A549 (cell line): ENCODE results near the gene RNF5. TPM values are rescaled to one million over a fixed set of nuclear protein-coding genes. Genes with fewer than 3 reads are reported as not detected.

Source experiments
- ATAC-seq, 2 experiments: fragments of 200-7000 bp in 1 of 2; fragments of >200 bp in 1 of 2; cut with Nextera tagmentation in 1 of 2; cut with Tn5 transposase in 1 of 2; 3 replicates each; pipeline versions ENCODE4 v1.8.0 to v1.9.1; 2018 to 2020; ENCODE audit warnings: mild to moderate bottlenecking in 1 of 2, moderate library complexity in 1 of 2
- CTCF ChIA-PET: fragments of 300-600 bp; sonication (Branson Sonifier 250); formaldehyde crosslinking; extraction: SDS; loops from one replicate; lab custom pipeline; 2021; ENCODE audit warnings: antibody characterized with exemption, inconsistent platforms; lab: Yijun Ruan, JAX
- POLR2A ChIA-PET: fragments of 350-600 bp; formaldehyde crosslinking; extraction: SDS; loops from one replicate; lab custom pipeline; 2021; ENCODE audit warnings: antibody characterized with exemption, inconsistent platforms; lab: Yijun Ruan, JAX
- DNase-seq, 2 experiments: peaks; one replicate each; pipeline versions ENCODE4 v3.0.0 to v3.0.0-alpha.2; 2011 to 2016; ENCODE audit warnings: low read depth in 1 of 2, low spot score in 1 of 2
- FAIRE-seq: peaks from 2 replicates; lab custom pipeline; 2011; peaks lifted over from hg19 to GRCh38; lab: Jason Lieb, UNC
- H3K27ac ChIP-seq, 2 experiments: fragments of >200 bp; sonication (Bioruptor Twin); formaldehyde crosslinking; 3 replicates each; pipeline ENCODE4 v1.5.1; 2016 to 2017
- H3K4me1 ChIP-seq: fragments of >200 bp; sonication (Bioruptor Twin); formaldehyde crosslinking; 3 replicates; pipeline ENCODE4 v1.6.1; 2016
- H3K4me2 ChIP-seq: fragments of >200 bp; sonication (Bioruptor Twin); formaldehyde crosslinking; 3 replicates; pipeline ENCODE4 v1.6.1; 2016
- H3K4me3 ChIP-seq: fragments of >200 bp; sonication (Bioruptor Twin); formaldehyde crosslinking; 3 replicates; pipeline ENCODE4 v1.5.1; 2016
- H3K9me3 ChIP-seq: fragments of >200 bp; sonication (Bioruptor Twin); formaldehyde crosslinking; 3 replicates; pipeline ENCODE4 v1.6.1; 2016
- ATOH8 ChIP-seq: fragments of 250-450 bp; sonication (Bioruptor Pico); IDR thresholded peaks from 2 replicates; pipeline ENCODE4 v1.5.0; 2020; ENCODE audit warnings: low read depth, mild to moderate bottlenecking, moderate library complexity
- CHD2 ChIP-seq: fragments of 150-350 bp; IDR thresholded peaks from 2 replicates; pipeline ENCODE4 v1.6.1; 2014; ENCODE audit warnings: low read length; ENCODE audit not compliant: partially characterized antibody
- CHD4 ChIP-seq: fragments of 200-600 bp; sonication (generic); IDR thresholded peaks from 2 replicates; pipeline ENCODE4 v1.6.1; 2016; ENCODE audit warnings: antibody characterized with exemption, mild to moderate bottlenecking, borderline replicate concordance
- HEYL ChIP-seq: fragments of 250-450 bp; sonication (Bioruptor Pico); IDR thresholded peaks from 2 replicates; pipeline ENCODE4 v1.8.0; 2021; ENCODE audit warnings: mild to moderate bottlenecking, moderate library complexity
- HOXB13 ChIP-seq: fragments of 250-450 bp; sonication (Bioruptor Pico); IDR thresholded peaks from 2 replicates; pipeline ENCODE4 v1.5.0; 2020; ENCODE audit warnings: low read depth, mild to moderate bottlenecking, moderate library complexity
- HOXB5 ChIP-seq: fragments of 250-450 bp; sonication (Bioruptor Pico); IDR thresholded peaks from 2 replicates; pipeline ENCODE4 v1.5.0; 2020; ENCODE audit warnings: mild to moderate bottlenecking, moderate library complexity
- JUN ChIP-seq, 2 experiments: fragments of >200 bp; sonication (Bioruptor Twin); formaldehyde crosslinking; IDR thresholded peaks; 2 replicates in 1 of 2; 3 replicates in 1 of 2; pipeline ENCODE4 v1.6.1; 2016 to 2017
- JUNB ChIP-seq: fragments of >200 bp; sonication (Bioruptor Twin); formaldehyde crosslinking; IDR thresholded peaks from 2 replicates; pipeline ENCODE4 v1.6.1; 2016
- KDM5A ChIP-seq: fragments of 200-600 bp; sonication (generic); IDR thresholded peaks from 2 replicates; pipeline ENCODE4 v1.6.1; 2016; ENCODE audit warnings: antibody characterized with exemption, mild to moderate bottlenecking
- NPAS2 ChIP-seq: fragments of 250-450 bp; sonication (Bioruptor Pico); IDR thresholded peaks from 2 replicates; pipeline ENCODE4 v1.8.0; 2022; ENCODE audit warnings: mild to moderate bottlenecking, moderate library complexity, borderline replicate concordance
- POLR2A ChIP-seq: IDR thresholded peaks from 2 replicates; pipeline ENCODE4 v1.6.1; 2012; ENCODE audit warnings: mild to moderate bottlenecking, low read length
- RAD21 ChIP-seq, 2 experiments: fragments of >200 bp in 1 of 2; sonication (Bioruptor Twin) in 1 of 2; formaldehyde crosslinking in 1 of 2; IDR thresholded peaks in 1 of 2; conservative IDR thresholded peaks in 1 of 2; 2 replicates in 1 of 2; 3 replicates in 1 of 2; pipeline ENCODE4 v1.6.1; 2012 to 2018; ENCODE audit warnings: inconsistent platforms in 1 of 2
- RARB ChIP-seq: fragments of 250-450 bp; sonication (Bioruptor Pico); IDR thresholded peaks from 2 replicates; pipeline ENCODE4 v1.8.0; 2021; ENCODE audit warnings: mild to moderate bottlenecking, moderate library complexity
- RCOR1 ChIP-seq: fragments of 150-350 bp; IDR thresholded peaks from 2 replicates; pipeline ENCODE4 v1.6.1; 2014; ENCODE audit warnings: antibody characterized with exemption, low read length, low read depth
- RFX5 ChIP-seq: fragments of 450-650 bp; IDR thresholded peaks from 2 replicates; pipeline ENCODE4 v1.7.1; 2014; ENCODE audit warnings: antibody characterized with exemption, mild to moderate bottlenecking, moderate library complexity
- RNF2 ChIP-seq: fragments of 200-600 bp; sonication (generic); IDR thresholded peaks from 2 replicates; pipeline ENCODE4 v1.6.1; 2016; ENCODE audit warnings: low read depth, mild to moderate bottlenecking, antibody characterized with exemption, moderate library complexity, borderline replicate concordance
- SMC3 ChIP-seq: fragments of >200 bp; sonication (Bioruptor Twin); formaldehyde crosslinking; IDR thresholded peaks from 3 replicates; pipeline ENCODE4 v1.6.1; 2018; ENCODE audit warnings: inconsistent platforms
- SREBF2 ChIP-seq: fragments of 450-650 bp; IDR thresholded peaks from 2 replicates; pipeline ENCODE4 v1.6.1; 2014; ENCODE audit warnings: mild to moderate bottlenecking, moderate library complexity
- TFCP2L1 ChIP-seq: fragments of 250-450 bp; sonication (Bioruptor Pico); IDR thresholded peaks from 2 replicates; pipeline ENCODE4 v1.5.0; 2021; ENCODE audit warnings: mild to moderate bottlenecking
- TP53 ChIP-seq: fragments of 250-450 bp; sonication (Bioruptor Pico); IDR thresholded peaks from 2 replicates; pipeline ENCODE4 v1.5.0; 2021; ENCODE audit warnings: mild to moderate bottlenecking, moderate library complexity
- ZFP36 ChIP-seq: fragments of 450-650 bp; IDR thresholded peaks from 2 replicates; pipeline ENCODE4 v1.6.1; 2014; ENCODE audit warnings: borderline replicate concordance; ENCODE audit not compliant: partially characterized antibody
- WGBS: methylation state at CpG from one replicate; pipeline ENCODE4 v1.1.6; 2017; ENCODE audit errors: missing lambda C conversion rate; 5-methylcytosine and 5-hydroxymethylcytosine counted together
- polyA plus RNA-seq, 4 experiments: library from polyadenylated mRNA; depleted of rRNA in 3 of 4; stranded (reverse); fragments of >200 nt; fragmentation: RNase III in 1 of 4; extraction: RNeasy Plus Mini Kit Qiagen cat#74134 plus additional on column Dnase treatment in 1 of 4; gene quantifications; 2 replicates in 3 of 4; 3 replicates in 1 of 4; pipeline ENCODE4 v1.2.3, GENCODE V29; 2011 to 2017
- TF ChIP-seq, protein P1 (sequence below): fragments of >200 bp; sonication (Bioruptor Twin); formaldehyde crosslinking; IDR thresholded peaks from 3 replicates; pipeline ENCODE4 v1.5.1; 2016
- TF ChIP-seq, protein P2 (sequence below): IDR thresholded peaks from 2 replicates; pipeline ENCODE4 v1.6.1; 2012

The RNF5 gene
- polyA plus RNA-seq, 2 of the 4 experiments (the other 2 are of a cell fraction): 54.1 to 62.7 TPM

- peaks cover 29% of the 10 kb centered on the region for H3K4me1 ChIP-seq
- ChIA-PET POLR2A (interaction anchor here (0.5 kb wide), 1 partner anchor 600 kb away, joined by 3 read pairs; no protein-coding TSS in a partner anchor), CTCF (interaction anchor here (0.7 to 2.2 kb wide), 3 partner anchors 12 to 76 kb away, joined by 6 to 17 read pairs (median 8); no protein-coding TSS in a partner anchor)
- WGBS: 85% methylated on average over 4 of the region's 4 CpGs
- H3K27ac ChIP-seq: peak overlapping the region in 1 of 2 experiments; percentile 92; a peak in 3 of 6 replicates
- no peak for DNase-seq
- no peaks in the 10 kb centered on the region for H3K9me3 ChIP-seq
- H3K4me2 ChIP-seq: peak overlapping the region; percentile 91; the same call in 2 of the 3 replicates
- H3K4me3 ChIP-seq: no peak overlapping the region
- ATAC-seq: no peak
- no peak for FAIRE-seq
- no peak for TF ChIP-seq SREBF2
- TF ChIP-seq CHD4: no peak
- TF ChIP-seq CHD2: no peak
- no peak for TF ChIP-seq TFCP2L1 (CRISPR knock-in tag)
- TF ChIP-seq ATOH8 (CRISPR knock-in tag): no peak
These were observed 16.2 kb downstream of the RNF5 start for GRCh38 chr6:32194388-32194787.

DNA sequence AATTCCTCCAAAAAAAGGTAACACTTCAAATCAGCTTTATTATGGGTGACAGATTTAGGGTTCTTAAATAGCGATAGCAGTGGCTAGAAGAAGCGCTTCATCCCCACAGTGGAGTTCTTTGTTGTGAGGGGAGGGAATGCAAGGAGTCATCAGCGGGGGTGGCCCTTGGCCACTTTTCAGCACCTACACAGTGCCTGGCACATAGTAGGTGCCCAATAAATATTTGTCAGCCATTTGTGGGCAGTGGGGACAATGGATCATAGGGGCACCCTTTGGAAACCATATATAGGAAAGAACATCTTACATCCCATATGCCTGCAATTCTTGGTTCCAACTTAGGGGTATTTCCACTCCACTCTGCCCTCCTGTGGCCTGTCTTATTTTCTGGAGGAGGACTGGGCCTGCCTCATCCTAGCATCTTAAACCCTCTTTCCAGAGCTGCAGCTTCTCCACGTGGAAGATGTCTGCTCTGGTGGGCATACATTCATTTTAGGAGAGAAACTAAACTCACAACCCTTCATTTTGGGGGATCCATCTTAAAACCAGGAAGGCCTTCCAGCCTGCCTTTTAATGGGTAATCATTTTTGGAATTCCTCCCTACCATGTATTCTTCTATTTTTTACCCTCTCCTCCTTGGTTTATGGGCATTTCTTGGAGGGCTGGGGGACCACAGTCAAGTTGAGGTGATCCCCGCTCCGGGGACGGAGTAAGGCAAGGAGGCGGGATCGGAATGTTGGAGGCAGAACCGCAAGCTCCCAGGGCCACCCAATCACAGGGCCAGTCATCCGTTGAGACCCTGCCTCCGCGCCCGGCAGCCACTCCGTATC lies 16.8 kb downstream of the RNF5 start:
- ATAC-seq (peak; percentile 91 to 95), DNase-seq (peak; percentile 44 to 66), FAIRE-seq (no peak)
- peak overlapping the region; percentile 91 for H3K4me2 ChIP-seq
- ChIA-PET POLR2A (interaction anchor here (0.5 to 1.7 kb wide), 14 partner anchors 9 to 1112 kb away, joined by 3 to 24 read pairs (median 4); partner anchors contain the start of genes AGPAT1, ATF6B and FKBPL), CTCF (interaction anchor here (0.6 to 2.2 kb wide), 13 partner anchors 8 to 77 kb away, joined by 3 to 17 read pairs (median 4); partner anchors contain the start of genes EGFL8 and FKBPL)
- no peaks in the 10 kb centered on the region for H3K9me3 ChIP-seq
- peaks cover 29% of the 10 kb centered on the region for H3K4me1 ChIP-seq
- peak overlapping the region; percentile 53 for H3K4me3 ChIP-seq
- no peak for TF ChIP-seq RNF2
- no peak for TF ChIP-seq ZFP36
- TF ChIP-seq POLR2A: peak; percentile 56
- peak; percentile 58; the same call in 2 of the 3 replicates for TF ChIP-seq SMC3
- no peak for TF ChIP-seq CHD2
- 0 out of 5 replicates have a peak, but pooled peaks of 1 of the 2 experiments have one; percentile 3 for TF ChIP-seq JUN (IDR thresholded peaks at IDR 0.05)
- TF ChIP-seq, protein P1, sequence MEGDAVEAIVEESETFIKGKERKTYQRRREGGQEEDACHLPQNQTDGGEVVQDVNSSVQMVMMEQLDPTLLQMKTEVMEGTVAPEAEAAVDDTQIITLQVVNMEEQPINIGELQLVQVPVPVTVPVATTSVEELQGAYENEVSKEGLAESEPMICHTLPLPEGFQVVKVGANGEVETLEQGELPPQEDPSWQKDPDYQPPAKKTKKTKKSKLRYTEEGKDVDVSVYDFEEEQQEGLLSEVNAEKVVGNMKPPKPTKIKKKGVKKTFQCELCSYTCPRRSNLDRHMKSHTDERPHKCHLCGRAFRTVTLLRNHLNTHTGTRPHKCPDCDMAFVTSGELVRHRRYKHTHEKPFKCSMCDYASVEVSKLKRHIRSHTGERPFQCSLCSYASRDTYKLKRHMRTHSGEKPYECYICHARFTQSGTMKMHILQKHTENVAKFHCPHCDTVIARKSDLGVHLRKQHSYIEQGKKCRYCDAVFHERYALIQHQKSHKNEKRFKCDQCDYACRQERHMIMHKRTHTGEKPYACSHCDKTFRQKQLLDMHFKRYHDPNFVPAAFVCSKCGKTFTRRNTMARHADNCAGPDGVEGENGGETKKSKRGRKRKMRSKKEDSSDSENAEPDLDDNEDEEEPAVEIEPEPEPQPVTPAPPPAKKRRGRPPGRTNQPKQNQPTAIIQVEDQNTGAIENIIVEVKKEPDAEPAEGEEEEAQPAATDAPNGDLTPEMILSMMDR: peak; percentile 51
- TF ChIP-seq RAD21 (conservative IDR thresholded peaks at IDR 0.05 in 1 of 2, IDR thresholded peaks at IDR 0.05 in 1 of 2): 0 out of 5 replicates have a peak, but pooled peaks of 1 of the 2 experiments have one; percentile 29
- TF ChIP-seq NPAS2 (CRISPR knock-in tag): no peak
- TF ChIP-seq HOXB5 (CRISPR knock-in tag): 0 out of 2 replicates have a peak, but pooled peaks have one; percentile 12
- 25% methylated on average over 10 of the region's 15 CpGs for WGBS
- peak overlapping the region; percentile 90 to 92 for H3K27ac ChIP-seq

DNA sequence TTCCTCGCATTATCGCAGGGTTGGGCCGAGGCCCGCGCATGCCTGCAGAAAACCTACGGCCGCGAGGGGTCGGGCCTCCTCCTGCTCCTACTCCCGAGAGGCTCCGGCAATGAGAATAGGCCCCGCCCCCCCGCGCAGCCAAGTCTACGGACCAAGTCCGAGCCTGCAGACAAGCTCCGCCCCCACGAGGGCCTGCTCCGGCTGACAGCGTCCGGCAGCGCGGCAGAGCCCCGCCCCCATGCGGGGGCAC lies 17.4 kb downstream of the RNF5 start:
- peak overlapping the region; percentile 94; a peak in 3 of 6 replicates for H3K27ac ChIP-seq
- ATAC-seq (no peak), DNase-seq (peak; percentile 86 to 99), FAIRE-seq (no peak)
- WGBS: no CpG with 5 or more reads among the region's 25 CpGs
- peak overlapping the region; percentile 74; the same call in 1 of the 3 replicates for H3K4me3 ChIP-seq
- peaks cover 28% of the 10 kb centered on the region for H3K4me1 ChIP-seq
- TF ChIP-seq, protein P1: no peak
- no peak for TF ChIP-seq RARB (CRISPR knock-in tag)
- TF ChIP-seq, protein P2, sequence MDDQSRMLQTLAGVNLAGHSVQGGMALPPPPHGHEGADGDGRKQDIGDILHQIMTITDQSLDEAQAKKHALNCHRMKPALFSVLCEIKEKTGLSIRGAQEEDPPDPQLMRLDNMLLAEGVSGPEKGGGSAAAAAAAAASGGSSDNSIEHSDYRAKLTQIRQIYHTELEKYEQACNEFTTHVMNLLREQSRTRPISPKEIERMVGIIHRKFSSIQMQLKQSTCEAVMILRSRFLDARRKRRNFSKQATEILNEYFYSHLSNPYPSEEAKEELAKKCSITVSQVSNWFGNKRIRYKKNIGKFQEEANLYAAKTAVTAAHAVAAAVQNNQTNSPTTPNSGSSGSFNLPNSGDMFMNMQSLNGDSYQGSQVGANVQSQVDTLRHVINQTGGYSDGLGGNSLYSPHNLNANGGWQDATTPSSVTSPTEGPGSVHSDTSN: no peak
- TF ChIP-seq SMC3: no peak
- TF ChIP-seq JUNB: no peak
- TF ChIP-seq HOXB13 (CRISPR knock-in tag): no peak
- no peak for TF ChIP-seq HEYL (CRISPR knock-in tag)
- no peak for TF ChIP-seq RCOR1
- no peak for TF ChIP-seq RNF2
- no peak for TF ChIP-seq TP53
- no peak for TF ChIP-seq NPAS2 (CRISPR knock-in tag)
- no peak for TF ChIP-seq RFX5
- TF ChIP-seq KDM5A: no peak
- ChIA-PET CTCF (interaction anchor here (0.6 to 2.2 kb wide), 12 partner anchors 8 to 77 kb away, joined by 3 to 17 read pairs (median 4); partner anchors contain the start of genes EGFL8 and FKBPL), POLR2A (interaction anchor here (0.5 to 1.7 kb wide), 13 partner anchors 9 to 1111 kb away, joined by 3 to 24 read pairs (median 4); partner anchors contain the start of genes AGPAT1, ATF6B and FKBPL)
- H3K4me2 ChIP-seq: no peak overlapping the region; the same call in 2 of the 3 replicates
- no peaks in the 10 kb centered on the region for H3K9me3 ChIP-seq
